ENCODE measurements around the gene C16orf46. TPM values are rescaled to one million over a fixed set of nuclear protein-coding genes. Genes with fewer than 3 reads are reported as not detected.
A peak's percentile ranks its signal among the peaks of the same experiment; 100 is the strongest.

Gene C16orf46
- total RNA-seq, 1 experiment from 2014 or later = 1.7 TPM

DNA sequence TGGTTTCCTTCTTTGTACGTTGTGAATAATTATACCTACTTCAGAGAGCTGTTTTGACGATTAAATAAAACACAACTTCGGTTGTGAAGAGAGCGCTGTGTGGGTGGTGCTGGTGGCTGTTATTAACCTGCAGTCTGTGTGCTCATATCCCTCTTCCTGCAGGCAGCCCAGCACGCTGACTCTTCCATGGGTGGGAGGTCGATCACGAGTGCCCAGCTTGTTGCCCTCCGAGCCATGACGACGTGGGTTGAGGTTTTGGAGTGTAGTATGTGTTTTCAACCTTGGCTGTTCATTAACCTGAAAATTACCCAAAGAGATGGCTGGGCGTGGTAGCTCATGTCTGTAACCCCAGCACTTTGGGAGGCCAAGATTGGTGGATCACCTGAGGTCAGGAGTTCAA, 30.5 kb upstream of the C16orf46 start (continued):
- TF ChIP-seq, protein P1, sequence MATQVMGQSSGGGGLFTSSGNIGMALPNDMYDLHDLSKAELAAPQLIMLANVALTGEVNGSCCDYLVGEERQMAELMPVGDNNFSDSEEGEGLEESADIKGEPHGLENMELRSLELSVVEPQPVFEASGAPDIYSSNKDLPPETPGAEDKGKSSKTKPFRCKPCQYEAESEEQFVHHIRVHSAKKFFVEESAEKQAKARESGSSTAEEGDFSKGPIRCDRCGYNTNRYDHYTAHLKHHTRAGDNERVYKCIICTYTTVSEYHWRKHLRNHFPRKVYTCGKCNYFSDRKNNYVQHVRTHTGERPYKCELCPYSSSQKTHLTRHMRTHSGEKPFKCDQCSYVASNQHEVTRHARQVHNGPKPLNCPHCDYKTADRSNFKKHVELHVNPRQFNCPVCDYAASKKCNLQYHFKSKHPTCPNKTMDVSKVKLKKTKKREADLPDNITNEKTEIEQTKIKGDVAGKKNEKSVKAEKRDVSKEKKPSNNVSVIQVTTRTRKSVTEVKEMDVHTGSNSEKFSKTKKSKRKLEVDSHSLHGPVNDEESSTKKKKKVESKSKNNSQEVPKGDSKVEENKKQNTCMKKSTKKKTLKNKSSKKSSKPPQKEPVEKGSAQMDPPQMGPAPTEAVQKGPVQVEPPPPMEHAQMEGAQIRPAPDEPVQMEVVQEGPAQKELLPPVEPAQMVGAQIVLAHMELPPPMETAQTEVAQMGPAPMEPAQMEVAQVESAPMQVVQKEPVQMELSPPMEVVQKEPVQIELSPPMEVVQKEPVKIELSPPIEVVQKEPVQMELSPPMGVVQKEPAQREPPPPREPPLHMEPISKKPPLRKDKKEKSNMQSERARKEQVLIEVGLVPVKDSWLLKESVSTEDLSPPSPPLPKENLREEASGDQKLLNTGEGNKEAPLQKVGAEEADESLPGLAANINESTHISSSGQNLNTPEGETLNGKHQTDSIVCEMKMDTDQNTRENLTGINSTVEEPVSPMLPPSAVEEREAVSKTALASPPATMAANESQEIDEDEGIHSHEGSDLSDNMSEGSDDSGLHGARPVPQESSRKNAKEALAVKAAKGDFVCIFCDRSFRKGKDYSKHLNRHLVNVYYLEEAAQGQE (IDR thresholded peaks at IDR 0.05; ENCODE audit: low read depth) = no peak
- TF ChIP-seq, protein P2, sequence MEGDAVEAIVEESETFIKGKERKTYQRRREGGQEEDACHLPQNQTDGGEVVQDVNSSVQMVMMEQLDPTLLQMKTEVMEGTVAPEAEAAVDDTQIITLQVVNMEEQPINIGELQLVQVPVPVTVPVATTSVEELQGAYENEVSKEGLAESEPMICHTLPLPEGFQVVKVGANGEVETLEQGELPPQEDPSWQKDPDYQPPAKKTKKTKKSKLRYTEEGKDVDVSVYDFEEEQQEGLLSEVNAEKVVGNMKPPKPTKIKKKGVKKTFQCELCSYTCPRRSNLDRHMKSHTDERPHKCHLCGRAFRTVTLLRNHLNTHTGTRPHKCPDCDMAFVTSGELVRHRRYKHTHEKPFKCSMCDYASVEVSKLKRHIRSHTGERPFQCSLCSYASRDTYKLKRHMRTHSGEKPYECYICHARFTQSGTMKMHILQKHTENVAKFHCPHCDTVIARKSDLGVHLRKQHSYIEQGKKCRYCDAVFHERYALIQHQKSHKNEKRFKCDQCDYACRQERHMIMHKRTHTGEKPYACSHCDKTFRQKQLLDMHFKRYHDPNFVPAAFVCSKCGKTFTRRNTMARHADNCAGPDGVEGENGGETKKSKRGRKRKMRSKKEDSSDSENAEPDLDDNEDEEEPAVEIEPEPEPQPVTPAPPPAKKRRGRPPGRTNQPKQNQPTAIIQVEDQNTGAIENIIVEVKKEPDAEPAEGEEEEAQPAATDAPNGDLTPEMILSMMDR (IDR thresholded peaks at IDR 0.05 in 2 of 3, conservative IDR thresholded peaks at IDR 0.05 in 1 of 3; ENCODE audit: borderline replicate concordance in 1 of 3, insufficient read depth in 1 of 3, low read depth in 2 of 3, low read length in 2 of 3) = no peak
- TF ChIP-seq TCF7L2 (IDR thresholded peaks at IDR 0.05; ENCODE audit: borderline replicate concordance, extremely low read depth, insufficient read depth, insufficient read length) (no peak), CBX3 (IDR thresholded peaks at IDR 0.05; ENCODE audit: low read depth) (no peak), ZNF274 (IDR thresholded peaks at IDR 0.05; ENCODE audit: low read depth, low read length) (no peak)

DNA sequence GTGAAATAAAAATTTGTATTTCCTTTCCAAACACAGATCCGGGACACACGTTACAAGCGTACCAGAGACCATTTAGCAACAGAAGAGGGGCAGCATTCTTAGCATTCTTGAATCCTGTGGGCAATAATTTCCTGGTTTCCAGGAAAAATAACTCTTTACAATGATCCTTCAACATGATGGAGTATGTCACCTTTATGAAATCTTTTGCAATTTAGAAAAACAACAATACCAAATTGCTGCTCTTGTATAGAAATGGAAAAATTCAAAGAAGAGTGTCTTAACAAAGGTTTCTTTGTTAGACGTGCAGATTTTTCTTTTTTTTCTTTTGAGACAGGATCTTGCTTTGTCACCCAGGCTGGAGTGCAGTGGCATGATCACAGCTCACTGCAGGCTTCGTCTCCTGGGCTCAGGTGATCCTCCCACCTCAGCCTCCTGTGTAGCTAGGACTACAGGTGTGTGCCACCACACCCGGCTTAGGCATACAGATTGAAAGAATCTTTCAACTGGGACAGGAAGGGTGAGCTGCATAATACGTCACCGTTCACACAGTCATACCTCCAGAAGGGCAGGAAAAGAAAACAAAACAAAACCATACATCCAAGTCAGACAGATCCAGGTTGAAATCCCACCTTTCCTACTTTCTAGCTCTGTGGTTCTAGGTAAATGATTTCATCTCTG, 29.9 kb upstream of the C16orf46 start:
- Histone ChIP-seq H3K36me3 (ENCODE audit: control insufficient read depth in 1 of 2, insufficient read depth in 2 of 2, low read length in 2 of 2) (no peaks in the 10 kb centered on the region), H3K9me2 (ENCODE audit: insufficient read depth) (no peaks in the 10 kb centered on the region), H2AFZ (ENCODE audit: low read depth, low read length, poor library complexity, severe bottlenecking) (no peak overlapping the region), H3K4me3 (replicated peaks in 1 of 2; ENCODE audit: low read depth in 1 of 2, low read length in 2 of 2) (no peak overlapping the region), H4K20me1 (ENCODE audit: insufficient read depth) (no peaks in the 10 kb centered on the region), H3K4me2 (ENCODE audit: low read length) (no peak overlapping the region), H3K27me3 (ENCODE audit: insufficient read depth, low read length) (no peaks in the 10 kb centered on the region), H3K9ac (ENCODE audit: low read length) (no peak overlapping the region), H3K27ac (ENCODE audit: low read depth, low read length) (no peak overlapping the region), H3K4me1 (ENCODE audit: control insufficient read depth in 1 of 2, insufficient read depth in 2 of 2, low read length in 2 of 2) (peaks cover 0 to 14% of the 10 kb centered on the region in 2 experiments; a peak in 2 of 4 replicates), H3K9me3 (ENCODE audit: control insufficient read depth in 1 of 2, insufficient read depth in 1 of 2, low read depth in 1 of 2, low read length in 2 of 2) (no peaks in the 10 kb centered on the region), H3K79me2 (ENCODE audit: insufficient read depth, low read length) (no peaks in the 10 kb centered on the region)
- 0 out of 2 replicates have a peak, but pooled peaks have one; percentile 15 for ATAC-seq
- POLR2A ChIA-PET = no interaction called here
- intact Hi-C loops (cut with micrococcal nuclease) = no loop called here
- CTCF ChIA-PET = no interaction called here
- RAD21 ChIA-PET (ENCODE audit: low non-redundant PET in 1 of 2, low total read pairs in 2 of 2, uncharacterized antibody in 2 of 2, unreplicated experiment in 2 of 2) = no interaction called here
- BruUV-seq (replicated peaks) = no TSS peak
- no peak for DNase-seq (ENCODE audit: low read depth, low spot score)
- TF ChIP-seq SP1 (IDR thresholded peaks at IDR 0.05; ENCODE audit: low read depth) (no peak), RAD21 (IDR thresholded peaks at IDR 0.05; ENCODE audit: low read depth) (no peak)
- TF ChIP-seq, protein P1 (IDR thresholded peaks at IDR 0.05; ENCODE audit: low read depth) = no peak
